D721Med (cell line): Measurements from ENCODE around the gene ME1.

Experiments
- DNase-seq: peaks from one replicate; pipeline ENCODE4 v3.0.0; 2011; ENCODE audit warnings: low spot score; ENCODE audit not compliant: insufficient read length
- FAIRE-seq: peaks from 2 replicates; lab custom pipeline; 2011; peaks lifted over from hg19 to GRCh38; lab: Jason Lieb, UNC
- CTCF ChIP-seq: IDR thresholded peaks from 2 replicates; pipeline ENCODE4 v1.5.1; 2012; ENCODE audit warnings: mild to moderate bottlenecking, control low read depth; ENCODE audit not compliant: insufficient read depth; ENCODE audit errors: missing control alignments

Gene ME1

DNA sequence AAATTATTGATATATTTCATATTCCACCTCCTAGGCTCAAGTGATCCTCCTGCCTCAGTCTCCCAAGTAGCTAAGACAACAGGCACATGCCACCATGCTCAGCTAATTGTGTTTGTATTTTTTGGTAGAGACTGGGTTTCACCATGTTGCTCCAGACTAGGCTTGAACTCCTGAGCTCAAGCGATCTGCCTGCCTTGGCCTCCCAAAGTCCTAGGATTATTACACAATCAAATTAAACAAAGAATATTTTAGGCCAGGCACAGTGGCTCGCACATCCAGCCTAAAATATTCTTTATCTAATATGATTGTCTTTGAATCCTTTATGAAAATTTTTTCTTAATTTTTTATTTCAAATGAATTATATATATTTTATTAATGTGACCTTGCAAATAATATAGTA is 17.8 kb downstream of the ME1 start:
- DNase-seq = no peak
- TF ChIP-seq CTCF = no peak
- no peak for FAIRE-seq

DNA sequence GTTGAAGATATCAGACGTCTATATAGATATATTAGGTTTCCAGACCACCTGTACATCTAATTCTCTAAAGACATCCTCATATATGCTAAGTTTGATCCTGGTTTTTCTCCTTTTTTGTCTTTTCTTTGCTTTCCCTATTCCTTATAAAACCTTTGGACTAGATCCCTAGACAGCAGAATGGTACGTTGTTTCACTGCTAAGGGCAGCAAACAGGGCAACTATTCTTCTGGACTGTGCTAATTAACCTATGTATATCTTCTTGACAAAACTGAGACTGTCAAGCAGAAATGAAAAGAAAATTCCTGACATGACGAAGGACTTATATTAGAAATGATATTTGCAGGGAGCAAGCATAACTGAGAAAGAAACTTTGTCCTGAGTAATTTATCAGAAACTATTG is 19.1 kb downstream of the ME1 start:
- TF ChIP-seq CTCF = no peak
- no peak for DNase-seq
- no peak for FAIRE-seq

DNA sequence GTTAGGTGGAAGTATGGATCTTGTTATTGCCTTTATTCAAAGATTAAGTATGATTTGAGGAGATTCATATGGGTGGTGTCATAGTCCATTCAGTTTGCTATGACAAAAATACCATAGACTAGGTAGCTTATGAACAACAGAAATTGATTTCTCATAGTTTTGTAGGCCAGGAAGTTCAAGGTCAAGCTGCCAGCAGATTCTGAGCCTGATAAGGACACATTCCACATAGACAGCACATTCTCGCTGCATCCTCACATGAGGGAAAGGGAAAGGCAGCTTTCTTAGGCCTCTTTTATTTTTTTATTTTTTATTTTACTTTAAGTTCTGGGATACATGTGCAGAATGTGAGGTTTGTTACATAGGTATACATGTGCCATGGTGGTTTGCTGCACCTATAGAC is 27.7 kb downstream of the ME1 start:
- DNase-seq = no peak
- FAIRE-seq = no peak
- no peak for TF ChIP-seq CTCF

DNA sequence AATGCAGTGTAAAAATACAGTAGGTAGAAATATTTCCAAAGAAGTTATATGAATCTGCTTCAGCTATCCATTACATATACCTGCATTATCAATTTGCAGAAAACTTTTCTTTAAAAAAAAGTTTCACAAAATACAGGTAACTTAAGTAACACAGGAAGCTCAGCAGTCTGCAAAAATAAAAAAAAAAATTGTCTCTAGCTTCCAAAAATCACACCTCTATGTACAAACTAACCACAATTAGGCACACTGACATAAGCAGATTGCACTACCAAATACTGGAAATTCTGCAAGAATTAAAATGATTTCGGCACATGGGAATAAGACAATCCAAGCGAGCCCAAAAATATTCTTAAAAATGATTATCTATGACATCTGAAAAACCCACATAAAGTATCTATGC is 41.2 kb downstream of the ME1 start:
- DNase-seq (no peak), FAIRE-seq (no peak)
- TF ChIP-seq CTCF = no peak

- FAIRE-seq (peak; percentile 68), DNase-seq (no peak)
- TF ChIP-seq CTCF = no peak
These were observed 45.4 kb downstream of the ME1 start for GRCh38 chr6:83385473-83385872.

- DNase-seq (no peak), FAIRE-seq (peak; percentile 11)
- TF ChIP-seq CTCF = no peak
These were observed 46.1 kb downstream of the ME1 start for GRCh38 chr6:83384751-83385150.

- FAIRE-seq (no peak), DNase-seq (no peak)
- TF ChIP-seq CTCF = no peak
These were observed 48.9 kb downstream of the ME1 start for GRCh38 chr6:83381949-83382348.
